HG02885 (cell line): ENCODE data around the gene GGACT.

Source experiments
- ATAC-seq: cut with Tn5 transposase; IDR thresholded peaks from one replicate; pipeline ENCODE4 v1.9.1; 2021; ENCODE audit warnings: mild to moderate bottlenecking; ENCODE audit not compliant: unreplicated experiment, poor library complexity

GGACT gene

GRCh38 chr13:100560498-100561157, 28.0 kb downstream of the GGACT start:
- no peak for ATAC-seq

GRCh38 chr13:100559886-100560285, 28.7 kb downstream of the GGACT start:
- ATAC-seq = no peak

GRCh38 chr13:100552755-100553154, 35.8 kb downstream of the GGACT start:
- ATAC-seq = no peak

GRCh38 chr13:100549316-100549715, 39.3 kb downstream of the GGACT start:
- ATAC-seq = no peak

- ATAC-seq = no peak
Measured at GRCh38 chr13:100547791-100548201, 40.8 kb downstream of the GGACT start.

GRCh38 chr13:100546713-100547405, 41.7 kb downstream of the GGACT start:
- no peak for ATAC-seq

- ATAC-seq = no peak
Measured at GRCh38 chr13:100545684-100546061, 42.9 kb downstream of the GGACT start.

GRCh38 chr13:100544866-100545683, 43.5 kb downstream of the GGACT start:
- no peak for ATAC-seq

- no peak for ATAC-seq
Measured at GRCh38 chr13:100543872-100544602, 44.6 kb downstream of the GGACT start.

GRCh38 chr13:100542826-100543156, 45.8 kb downstream of the GGACT start:
- ATAC-seq = peak; percentile 90

GRCh38 chr13:100541897-100542825, 46.4 kb downstream of the GGACT start:
- no peak for ATAC-seq

- ATAC-seq = no peak
Measured at GRCh38 chr13:100540621-100541020, 48.0 kb downstream of the GGACT start.

GRCh38 chr13:100537951-100538462, 50.6 kb downstream of the GGACT start:
- ATAC-seq = no peak

GRCh38 chr13:100537486-100537885, 51.1 kb downstream of the GGACT start:
- ATAC-seq = no peak

GRCh38 chr13:100536643-100537180, 51.9 kb downstream of the GGACT start:
- ATAC-seq = no peak

GRCh38 chr13:100535426-100536135, 53.0 kb downstream of the GGACT start:
- no peak for ATAC-seq

- no peak for ATAC-seq
Measured at GRCh38 chr13:100534911-100535310, 53.7 kb downstream of the GGACT start.

GRCh38 chr13:100534147-100534843, 54.3 kb downstream of the GGACT start:
- ATAC-seq = no peak
